IPS-20b (cell line): ENCODE measurements around the gene FGFR1OP2.
"Not testable (repeated sequence)": the region's sequence is repeated elsewhere in the genome, so short reads cannot be mapped to it uniquely, and the experiment has no call there.

Experiments
- H3K27ac ChIP-seq: one replicate; pipeline ENCODE4 v1.5.1; 2013; ENCODE audit warnings: low read length
- H3K27me3 ChIP-seq: 2 replicates; pipeline ENCODE4 v1.6.1; 2013; ENCODE audit warnings: mild to moderate bottlenecking, low read length, inconsistent platforms; ENCODE audit not compliant: insufficient read depth
- H3K36me3 ChIP-seq: 2 replicates; pipeline ENCODE4 v1.6.1; 2013; ENCODE audit warnings: low read depth, mild to moderate bottlenecking, inconsistent platforms, low read length, moderate library complexity; ENCODE audit not compliant: insufficient read depth
- H3K4me1 ChIP-seq: 2 replicates; pipeline ENCODE4 v1.6.1; 2013; ENCODE audit warnings: mild to moderate bottlenecking, control low read depth, inconsistent platforms, low read length, moderate library complexity; ENCODE audit not compliant: insufficient read depth
- H3K4me3 ChIP-seq: 2 replicates; pipeline ENCODE4 v1.5.1; 2013; ENCODE audit warnings: mild to moderate bottlenecking, low read length, inconsistent platforms
- H3K9ac ChIP-seq: 2 replicates; pipeline ENCODE4 v1.6.1; 2013; ENCODE audit warnings: low read depth, mild to moderate bottlenecking, inconsistent platforms, low read length, moderate library complexity
- H3K9me3 ChIP-seq: 2 replicates; pipeline ENCODE4 v1.6.1; 2013; ENCODE audit warnings: mild to moderate bottlenecking, low read depth, low read length, inconsistent platforms; ENCODE audit not compliant: insufficient read depth

The FGFR1OP2 gene

DNA sequence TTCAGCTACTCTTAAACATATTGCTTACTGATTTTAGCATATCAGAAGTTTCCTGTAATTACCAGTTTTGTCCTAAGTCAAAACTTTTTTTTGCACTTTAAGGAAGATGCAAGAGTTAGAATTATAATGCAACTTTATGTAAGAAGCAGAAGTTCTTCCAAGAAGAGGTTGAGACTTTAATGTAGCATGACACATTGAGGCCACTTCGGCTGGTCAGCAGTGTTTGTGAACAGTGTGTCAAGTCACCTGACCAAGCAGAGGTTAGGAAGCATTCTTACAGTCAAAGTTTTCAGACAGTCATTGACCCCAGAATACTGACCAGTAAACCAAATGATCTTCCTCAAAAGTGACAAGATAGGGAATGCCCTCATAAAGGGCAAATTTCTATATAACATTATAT, 15.2 kb downstream of the FGFR1OP2 start:
- Histone ChIP-seq H3K36me3 (peaks cover 26% of the 10 kb centered on the region), H3K9me3 (no peaks in the 10 kb centered on the region), H3K4me3 (no peak overlapping the region), H3K27ac (no peak overlapping the region), H3K4me1 (no peaks in the 10 kb centered on the region), H3K27me3 (no peaks in the 10 kb centered on the region), H3K9ac (no peak overlapping the region)

DNA sequence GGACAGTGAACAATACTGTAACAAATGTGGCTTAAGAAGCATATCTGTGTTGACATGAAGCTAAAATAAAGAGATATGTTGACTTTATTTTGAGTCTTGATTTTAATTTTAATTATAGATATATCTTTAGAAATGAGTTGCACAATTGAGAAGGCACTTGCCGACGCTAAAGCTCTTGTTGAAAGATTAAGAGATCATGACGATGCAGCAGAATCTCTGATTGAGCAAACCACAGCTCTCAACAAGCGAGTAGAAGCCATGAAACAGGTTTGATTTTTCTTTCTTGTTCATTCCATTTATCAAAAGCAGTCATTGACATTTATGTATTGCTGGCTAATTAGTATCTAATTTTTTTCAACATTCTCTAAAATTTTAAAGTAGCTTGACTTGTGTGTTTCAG, 15.8 kb downstream of the FGFR1OP2 start:
- Histone ChIP-seq H3K36me3 (peaks cover 30% of the 10 kb centered on the region), H3K27ac (no peak overlapping the region)

DNA sequence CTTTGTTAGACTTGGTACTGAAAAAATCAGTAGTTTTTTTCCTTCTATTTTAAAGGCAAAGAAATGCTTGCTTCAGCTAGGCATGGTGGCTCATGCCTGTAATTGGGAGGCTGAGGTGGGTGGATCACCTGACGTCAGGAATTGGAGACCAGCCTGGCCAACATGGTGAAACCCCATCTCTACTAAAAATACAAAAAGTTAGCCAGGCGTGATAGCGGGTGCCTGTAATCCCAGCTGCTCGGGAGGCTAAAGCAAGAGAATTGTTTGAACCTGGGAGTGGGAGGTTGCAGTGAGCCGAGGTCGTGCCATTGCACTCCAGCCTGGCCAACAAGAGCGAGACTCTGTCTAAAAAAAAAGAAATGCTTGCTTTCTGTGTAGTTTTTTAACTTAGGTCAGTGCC, 23.1 kb downstream of the FGFR1OP2 start:
- H3K27ac ChIP-seq, H3K9ac ChIP-seq: not testable (repeated sequence)
- peaks cover 65% of the 10 kb centered on the region for H3K36me3 ChIP-seq

More for the DNA sequence above, 15.8 kb downstream of the FGFR1OP2 start:
- Histone ChIP-seq H3K27me3 (no peaks in the 10 kb centered on the region), H3K9ac (no peak overlapping the region), H3K4me1 (no peaks in the 10 kb centered on the region), H3K4me3 (no peak overlapping the region), H3K9me3 (no peaks in the 10 kb centered on the region)

DNA sequence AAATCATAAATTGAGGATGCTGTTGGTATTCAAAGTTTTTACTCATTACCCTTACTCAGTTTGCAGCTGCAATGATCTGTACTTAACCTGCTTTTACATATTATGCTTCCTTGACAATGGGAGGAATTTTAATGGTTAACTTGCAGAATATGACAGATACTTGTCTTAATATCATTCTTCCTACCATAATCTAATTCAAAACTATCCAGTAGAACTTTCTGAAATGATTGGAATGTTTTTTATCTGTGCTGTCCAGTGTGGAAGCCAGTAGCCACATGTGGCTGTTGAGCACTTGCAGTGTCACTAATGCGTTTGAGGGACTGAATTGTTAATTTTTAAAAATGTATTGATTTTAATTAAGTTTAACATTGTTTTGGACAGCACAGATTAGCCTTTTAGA, 23.5 kb downstream of the FGFR1OP2 start:
- Histone ChIP-seq H3K4me3 (no peak overlapping the region), H3K9ac (no peak overlapping the region), H3K27ac (no peak overlapping the region), H3K9me3 (no peaks in the 10 kb centered on the region), H3K36me3 (peaks cover 63% of the 10 kb centered on the region), H3K27me3 (no peaks in the 10 kb centered on the region), H3K4me1 (no peaks in the 10 kb centered on the region)

More for the DNA sequence above, 23.1 kb downstream of the FGFR1OP2 start:
- not testable (repeated sequence) for H3K9me3 ChIP-seq, H3K27me3 ChIP-seq, H3K4me3 ChIP-seq, H3K4me1 ChIP-seq

DNA sequence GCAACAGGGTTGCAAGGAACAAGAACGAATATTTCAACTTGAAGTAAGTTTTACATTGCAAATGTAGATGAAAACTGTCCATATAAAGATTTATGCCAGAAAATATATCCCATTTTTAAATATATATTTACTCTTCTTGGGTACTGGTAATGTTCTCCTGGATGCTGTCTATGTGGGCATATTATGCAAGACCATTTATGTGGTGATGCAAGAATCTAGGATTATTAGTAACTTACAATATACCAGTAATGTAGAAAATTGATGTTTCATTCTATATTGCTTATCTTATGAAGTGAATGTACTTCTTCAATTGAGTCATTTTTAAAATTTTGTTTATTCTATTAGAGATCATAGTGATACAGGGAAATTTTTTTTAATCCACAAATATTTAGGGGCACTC, 25.1 kb downstream of the FGFR1OP2 start:
- Histone ChIP-seq H3K9me3 (no peaks in the 10 kb centered on the region), H3K4me3 (no peak overlapping the region), H3K27ac (no peak overlapping the region), H3K9ac (no peak overlapping the region), H3K4me1 (no peaks in the 10 kb centered on the region), H3K36me3 (peaks cover 51% of the 10 kb centered on the region; the same call in 1 of the 2 replicates), H3K27me3 (no peaks in the 10 kb centered on the region)

DNA sequence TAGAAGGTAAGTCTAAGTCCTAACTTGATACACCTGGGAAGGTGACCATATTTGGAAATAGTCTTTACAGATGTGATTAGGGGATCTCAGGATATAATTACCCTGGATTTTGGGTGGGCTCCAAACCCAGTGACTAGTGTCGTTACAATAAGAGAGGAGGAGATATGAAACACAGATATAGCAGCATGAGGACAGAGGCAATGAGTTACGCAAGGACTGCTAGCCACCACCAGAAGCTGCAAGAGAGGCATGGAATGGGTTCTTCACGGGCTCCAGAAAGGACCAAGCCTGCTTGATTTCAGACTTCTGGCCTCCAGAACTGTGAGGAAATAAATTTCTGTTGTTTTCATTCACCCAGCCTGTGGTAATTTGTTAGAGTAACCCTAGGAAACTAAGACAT, 28.6 kb downstream of the FGFR1OP2 start:
- H3K27me3 ChIP-seq: no peaks in the 10 kb centered on the region
- H3K27ac ChIP-seq: no peak overlapping the region
- H3K9ac ChIP-seq: no peak overlapping the region
- H3K4me3 ChIP-seq: no peak overlapping the region
- H3K9me3 ChIP-seq: no peaks in the 10 kb centered on the region
- H3K4me1 ChIP-seq: no peaks in the 10 kb centered on the region
- H3K36me3 ChIP-seq: peaks cover 49% of the 10 kb centered on the region

DNA sequence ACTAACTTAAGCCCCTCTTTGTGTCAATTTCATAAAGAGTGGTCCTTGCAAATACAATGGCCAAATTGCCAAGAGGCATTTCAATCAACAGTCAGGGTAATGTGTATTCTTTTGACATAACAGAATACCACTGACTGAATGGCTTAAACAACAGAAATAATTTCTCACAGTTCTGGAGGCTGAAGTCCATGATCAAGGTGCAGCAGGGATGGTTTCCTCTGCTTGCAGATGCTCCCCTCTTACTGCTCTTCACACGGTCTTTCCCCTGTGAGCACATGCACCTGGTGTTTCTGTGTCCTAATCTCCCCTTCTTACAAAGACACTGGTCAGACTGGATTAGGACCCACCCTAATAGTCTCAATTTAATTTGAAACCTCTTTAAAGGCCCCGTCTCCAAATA, 31.9 kb downstream of the FGFR1OP2 start:
- H3K36me3 ChIP-seq: peaks cover 46% of the 10 kb centered on the region
- no peak overlapping the region for H3K4me3 ChIP-seq

DNA sequence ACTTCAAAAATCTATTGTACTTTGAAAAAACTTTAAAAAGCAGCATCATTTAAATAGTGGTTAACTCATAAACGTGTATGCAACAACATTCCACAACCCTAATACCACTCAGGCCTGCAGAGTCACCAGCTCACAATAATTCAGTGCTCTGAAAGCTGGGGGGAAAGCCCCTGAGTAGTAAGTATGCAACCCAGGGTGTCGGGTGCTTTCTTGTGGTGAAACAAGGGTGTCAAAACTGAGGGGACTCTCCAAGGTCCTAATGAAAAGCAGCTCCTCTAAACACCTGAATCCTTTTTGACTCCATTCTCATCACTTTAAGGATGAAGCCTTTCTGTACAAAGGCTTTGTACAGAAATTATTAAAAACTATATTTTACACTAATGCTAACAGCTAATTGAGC, 33.7 kb downstream of the FGFR1OP2 start:
- H3K4me3 ChIP-seq: no peak overlapping the region
- H3K27ac ChIP-seq: no peak overlapping the region
- H3K27me3 ChIP-seq: no peaks in the 10 kb centered on the region
- H3K36me3 ChIP-seq: peaks cover 59% of the 10 kb centered on the region
- H3K9ac ChIP-seq: no peak overlapping the region
- no peaks in the 10 kb centered on the region for H3K4me1 ChIP-seq
- no peaks in the 10 kb centered on the region for H3K9me3 ChIP-seq

More for the DNA sequence above, 31.9 kb downstream of the FGFR1OP2 start:
- Histone ChIP-seq H3K27me3 (no peaks in the 10 kb centered on the region), H3K27ac (no peak overlapping the region), H3K9me3 (no peaks in the 10 kb centered on the region), H3K4me1 (no peaks in the 10 kb centered on the region), H3K9ac (no peak overlapping the region)

DNA sequence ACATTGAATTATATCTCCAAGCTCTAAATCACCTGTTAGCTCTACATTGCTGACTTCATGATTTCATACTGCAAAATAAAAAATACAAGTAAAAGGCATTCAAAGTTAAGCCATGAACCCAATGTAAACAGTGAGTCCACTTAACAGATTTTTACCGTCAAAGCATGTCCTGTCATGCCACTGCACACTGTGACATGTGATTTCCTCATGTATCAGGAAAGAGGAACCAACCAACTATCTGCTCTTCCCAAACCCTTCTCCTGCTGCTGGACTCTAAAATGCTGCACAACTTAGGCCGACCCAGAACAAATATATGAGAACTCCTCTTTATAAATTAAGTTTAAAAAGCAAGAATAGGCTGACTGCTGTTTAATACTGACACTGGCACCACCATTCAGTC, 38.4 kb downstream of the FGFR1OP2 start:
- Histone ChIP-seq H3K27me3 (no peaks in the 10 kb centered on the region), H3K4me3 (no peak overlapping the region), H3K36me3 (peaks cover 81% of the 10 kb centered on the region), H3K9me3 (no peaks in the 10 kb centered on the region), H3K27ac (no peak overlapping the region), H3K4me1 (no peaks in the 10 kb centered on the region), H3K9ac (no peak overlapping the region)

DNA sequence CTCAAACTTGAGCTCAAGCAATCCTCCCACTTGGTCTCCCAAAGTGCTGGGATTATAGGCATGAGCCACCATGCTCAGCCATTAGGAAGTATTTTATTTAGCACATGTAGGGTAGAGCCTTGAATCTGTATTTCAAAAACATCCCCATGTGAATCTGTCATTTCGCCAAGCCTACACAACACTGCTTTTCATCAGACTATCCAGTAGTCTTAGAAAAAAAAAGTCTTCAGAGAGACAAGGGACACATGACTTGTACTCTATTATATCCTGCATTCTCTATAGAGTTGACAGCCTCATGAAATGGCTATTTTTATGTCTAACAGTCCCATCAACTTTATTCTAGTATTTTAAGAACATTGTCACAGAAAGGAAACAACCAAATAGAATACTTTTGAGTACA, 40.5 kb downstream of the FGFR1OP2 start:
- no peaks in the 10 kb centered on the region for H3K9me3 ChIP-seq
- no peaks in the 10 kb centered on the region for H3K27me3 ChIP-seq
- peaks cover 76% of the 10 kb centered on the region for H3K36me3 ChIP-seq
- no peak overlapping the region for H3K4me3 ChIP-seq
- H3K4me1 ChIP-seq: no peaks in the 10 kb centered on the region
- H3K9ac ChIP-seq: no peak overlapping the region
- no peak overlapping the region for H3K27ac ChIP-seq

DNA sequence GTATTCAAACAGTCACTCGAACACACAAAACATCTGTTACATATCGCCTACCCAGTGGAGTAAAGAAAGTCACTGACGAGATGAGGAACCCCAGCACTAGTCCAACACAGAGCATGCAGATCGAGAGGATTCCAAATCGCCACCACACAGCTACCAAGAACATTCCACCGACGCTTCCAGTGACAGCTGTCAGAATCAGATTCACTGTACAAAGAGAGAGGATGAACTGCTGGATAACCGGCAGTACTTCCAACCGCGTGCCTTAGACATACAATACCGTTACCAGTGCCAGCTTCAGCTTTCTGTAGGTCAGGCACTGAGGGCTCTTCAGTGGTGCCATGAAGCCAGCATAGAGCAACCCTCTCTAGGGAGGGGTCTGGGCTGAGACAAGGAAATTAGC, 41.5 kb downstream of the FGFR1OP2 start:
- Histone ChIP-seq H3K9me3 (no peaks in the 10 kb centered on the region), H3K4me3 (no peak overlapping the region), H3K9ac (no peak overlapping the region), H3K27ac (no peak overlapping the region), H3K4me1 (no peaks in the 10 kb centered on the region), H3K27me3 (no peaks in the 10 kb centered on the region), H3K36me3 (peaks cover 66% of the 10 kb centered on the region)

DNA sequence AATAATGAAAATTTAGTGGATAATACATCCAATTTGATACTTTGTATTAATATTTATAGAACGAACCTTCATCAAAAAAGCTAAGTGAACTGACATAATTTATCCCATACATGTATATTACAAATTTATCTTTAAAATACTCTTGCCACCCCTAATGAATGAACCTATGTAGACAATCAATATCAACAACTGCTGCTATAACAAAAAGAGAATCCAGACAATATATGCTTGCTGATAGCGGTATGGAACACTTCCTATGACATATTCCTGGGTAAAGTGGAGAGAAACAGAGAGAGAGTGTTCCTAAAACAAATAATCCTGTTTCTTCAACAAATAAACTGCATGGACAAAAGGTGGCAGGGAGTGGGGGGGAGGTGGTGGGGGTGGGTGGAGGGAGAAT, 44.6 kb downstream of the FGFR1OP2 start:
- no peaks in the 10 kb centered on the region for H3K4me1 ChIP-seq
- no peaks in the 10 kb centered on the region for H3K9me3 ChIP-seq
- H3K4me3 ChIP-seq: no peak overlapping the region
- no peak overlapping the region for H3K9ac ChIP-seq
- H3K27me3 ChIP-seq: no peaks in the 10 kb centered on the region
- H3K27ac ChIP-seq: no peak overlapping the region
- H3K36me3 ChIP-seq: peaks cover 48% of the 10 kb centered on the region
